Endodermal cell (in vitro differentiated cells): ENCODE data around the gene CLN3. TPM values are rescaled to one million over a fixed set of nuclear protein-coding genes. Genes with fewer than 3 reads are reported as not detected.

Source experiments
- DNase-seq: peaks from one replicate; pipeline ENCODE4 v3.0.0-alpha.2; 2017
- H3K27ac ChIP-seq: 2 replicates; pipeline ENCODE4 v1.5.1; 2013; ENCODE audit warnings: mild to moderate bottlenecking, low read depth, low read length, moderate library complexity
- H3K27me3 ChIP-seq: 2 replicates; pipeline ENCODE4 v1.6.1; 2013; ENCODE audit warnings: mild to moderate bottlenecking, low read length, moderate library complexity; ENCODE audit not compliant: insufficient read depth, control insufficient read depth, poor library complexity, severe bottlenecking
- H3K36me3 ChIP-seq: 2 replicates; pipeline ENCODE4 v1.7.0; 2013; ENCODE audit warnings: mild to moderate bottlenecking, low read length, moderate library complexity; ENCODE audit not compliant: control insufficient read depth, insufficient read depth
- H3K4me1 ChIP-seq: one replicate; pipeline ENCODE4 v1.7.0; 2013; ENCODE audit warnings: low read length; ENCODE audit not compliant: control insufficient read depth, insufficient read depth
- H3K4me3 ChIP-seq: 2 replicates; pipeline ENCODE4 v1.5.1; 2013; ENCODE audit warnings: mild to moderate bottlenecking, low read length, moderate library complexity
- H3K9ac ChIP-seq: 2 replicates; pipeline ENCODE4 v1.6.1; 2013; ENCODE audit warnings: mild to moderate bottlenecking, low read length, moderate library complexity; ENCODE audit not compliant: poor library complexity, severe bottlenecking; ENCODE audit errors: extremely low read depth
- H3K9me3 ChIP-seq: 2 replicates; pipeline ENCODE4 v1.6.1; 2013; ENCODE audit warnings: mild to moderate bottlenecking, low read length, moderate library complexity; ENCODE audit not compliant: control insufficient read depth
- H3K27ac Mint-ChIP-seq: 2 replicates; pipeline ENCODE4 v1.8.0; 2020; ENCODE audit warnings: mixed read lengths
- H3K27me3 Mint-ChIP-seq: 2 replicates; pipeline ENCODE4 v1.8.0; 2021; ENCODE audit warnings: mild to moderate bottlenecking, mixed read lengths; ENCODE audit not compliant: insufficient read depth
- H3K36me3 Mint-ChIP-seq: 2 replicates; pipeline ENCODE4 v1.8.0; 2020; ENCODE audit warnings: low read depth, mixed read lengths
- H3K4me1 Mint-ChIP-seq: 2 replicates; pipeline ENCODE4 v1.8.0; 2020; ENCODE audit warnings: mixed read lengths
- H3K4me3 Mint-ChIP-seq: 2 replicates; pipeline ENCODE4 v1.8.0; 2020; ENCODE audit warnings: mild to moderate bottlenecking, moderate library complexity, mixed read lengths
- H3K9me3 Mint-ChIP-seq: 2 replicates; pipeline ENCODE4 v1.8.0; 2020; ENCODE audit warnings: mild to moderate bottlenecking, mixed read lengths
- CTCF ChIP-seq: fragments of 200-600 bp; sonication (generic); conservative IDR thresholded peaks from 2 replicates; pipeline ENCODE4 v1.5.0; 2021; ENCODE audit warnings: antibody characterized with exemption, mild to moderate bottlenecking
- WGBS, 2 experiments: methylation state at CpG; one replicate each; pipeline versions ENCODE4 v1.1.5 to v1.1.7; 2013; ENCODE audit warnings: missing lambda C conversion rate in 2 of 2, mixed read lengths in 1 of 2; ENCODE audit not compliant: insufficient coverage in 1 of 2, insufficient read length in 1 of 2; 5-methylcytosine and 5-hydroxymethylcytosine counted together
- total RNA-seq, 2 donors: library from RNA; stranded (reverse); fragmentation: NEBNext Ultra II Directional in 1 of 2; extraction: Animal tissue kit (Norgen Biotek cat#: 25700) in 1 of 2; gene quantifications; 2 replicates in 1 of 2; 3 replicates in 1 of 2; pipeline ENCODE4 v1.2.1, GENCODE V29; 2021

CLN3 gene
- total RNA-seq, 2 donors from 2014 or later, result 29.9 to 30.2 TPM

- H3K27ac Mint-ChIP-seq, result no peak overlapping the region
- Histone ChIP-seq H3K27ac (no peak overlapping the region), H3K27me3 (no peaks in the 10 kb centered on the region), H3K36me3 (no peaks in the 10 kb centered on the region), H3K4me1 (no peaks in the 10 kb centered on the region), H3K9me3 (peaks cover 9% of the 10 kb centered on the region), H3K9ac (no peak overlapping the region), H3K4me3 (no peak overlapping the region)
- no peak overlapping the region for H3K4me3 Mint-ChIP-seq
- no peaks in the 10 kb centered on the region for H3K36me3 Mint-ChIP-seq
- H3K4me1 Mint-ChIP-seq, result no peaks in the 10 kb centered on the region
- no peak for DNase-seq
- TF ChIP-seq CTCF, result no peak
- peaks cover 20% of the 10 kb centered on the region for H3K9me3 Mint-ChIP-seq
- no peaks in the 10 kb centered on the region for H3K27me3 Mint-ChIP-seq
- WGBS, 2 experiments, result 88 to 93% methylated on average over 4 to 10 of the region's 11 CpGs
These were observed 34.6 kb upstream of the CLN3 start for GRCh38 chr16:28526201-28527099.

- no peak for TF ChIP-seq CTCF
- Histone ChIP-seq H3K27ac (no peak overlapping the region), H3K9me3 (peaks cover 9% of the 10 kb centered on the region), H3K36me3 (no peaks in the 10 kb centered on the region), H3K4me1 (no peaks in the 10 kb centered on the region), H3K4me3 (no peak overlapping the region), H3K9ac (no peak overlapping the region), H3K27me3 (no peaks in the 10 kb centered on the region)
- Mint-ChIP-seq H3K9me3 (peaks cover 20% of the 10 kb centered on the region), H3K27ac (no peak overlapping the region), H3K4me1 (no peaks in the 10 kb centered on the region), H3K4me3 (no peak overlapping the region), H3K36me3 (no peaks in the 10 kb centered on the region), H3K27me3 (no peaks in the 10 kb centered on the region)
- 85 to 93% methylated on average over 6 of the region's 6 CpGs for WGBS, 2 experiments
- no peak for DNase-seq
These were observed 32.9 kb upstream of the CLN3 start for GRCh38 chr16:28524681-28525171.

- WGBS, 2 experiments, result 86 to 90% methylated on average over 11 of the region's 11 CpGs
- Histone ChIP-seq H3K36me3 (no peaks in the 10 kb centered on the region), H3K4me3 (no peak overlapping the region), H3K27me3 (no peaks in the 10 kb centered on the region), H3K9me3 (peaks cover 9% of the 10 kb centered on the region), H3K9ac (no peak overlapping the region), H3K27ac (no peak overlapping the region), H3K4me1 (no peaks in the 10 kb centered on the region)
- H3K27me3 Mint-ChIP-seq, result no peaks in the 10 kb centered on the region
- no peaks in the 10 kb centered on the region for H3K4me1 Mint-ChIP-seq
- TF ChIP-seq CTCF, result no peak
- H3K9me3 Mint-ChIP-seq, result peaks cover 20% of the 10 kb centered on the region
- H3K27ac Mint-ChIP-seq, result no peak overlapping the region
- no peak overlapping the region for H3K4me3 Mint-ChIP-seq
- no peaks in the 10 kb centered on the region for H3K36me3 Mint-ChIP-seq
- DNase-seq, result no peak
These were observed 30.9 kb upstream of the CLN3 start for GRCh38 chr16:28522792-28523191.
